ENCODE data around the gene CLNK.
A peak's percentile ranks its signal among the peaks of the same experiment; 100 is the strongest.
"Not testable (repeated sequence)": the region's sequence is repeated elsewhere in the genome, so short reads cannot be mapped to it uniquely, and the experiment has no call there.

The CLNK gene

GRCh38 chr4:10619220-10619619 lies 65.3 kb downstream of the CLNK start:
- no peak overlapping the region for H3K4me3 ChIP-seq (ENCODE audit: low read length)
- peak; percentile 18 for TF ChIP-seq CTCF (conservative IDR thresholded peaks at IDR 0.05; ENCODE audit: low read depth, low read length)
- DNase-seq (ENCODE audit: low read depth): peak; percentile 41

GRCh38 chr4:10614926-10615325 lies 69.6 kb downstream of the CLNK start:
- DNase-seq (ENCODE audit: low read depth); H3K4me3 ChIP-seq (ENCODE audit: low read length): not testable (repeated sequence)

GRCh38 chr4:10613926-10614478 lies 70.6 kb downstream of the CLNK start:
- no peak for TF ChIP-seq CTCF (conservative IDR thresholded peaks at IDR 0.05; ENCODE audit: low read depth, low read length)

GRCh38 chr4:10612476-10612875 lies 72.1 kb downstream of the CLNK start:
- H3K4me3 ChIP-seq (ENCODE audit: low read length): no peak overlapping the region
- DNase-seq (ENCODE audit: low read depth): no peak
- no peak for TF ChIP-seq CTCF (conservative IDR thresholded peaks at IDR 0.05; ENCODE audit: low read depth, low read length)

More at GRCh38 chr4:10613926-10614478, 70.6 kb downstream of the CLNK start:
- H3K4me3 ChIP-seq (ENCODE audit: low read length): no peak overlapping the region
- DNase-seq (ENCODE audit: low read depth): no peak

- TF ChIP-seq CTCF (conservative IDR thresholded peaks at IDR 0.05; ENCODE audit: low read depth, low read length): no peak
- H3K4me3 ChIP-seq (ENCODE audit: low read length): no peak overlapping the region
- peak; percentile 47 for DNase-seq (ENCODE audit: low read depth)
Observed at GRCh38 chr4:10611673-10612072, 72.9 kb downstream of the CLNK start.

- no peak overlapping the region for H3K4me3 ChIP-seq (ENCODE audit: low read length)
- no peak for DNase-seq (ENCODE audit: low read depth)
- no peak for TF ChIP-seq CTCF (conservative IDR thresholded peaks at IDR 0.05; ENCODE audit: low read depth, low read length)
Observed at GRCh38 chr4:10608501-10609219, 75.9 kb downstream of the CLNK start.

- no peak for TF ChIP-seq CTCF (conservative IDR thresholded peaks at IDR 0.05; ENCODE audit: low read depth, low read length)
- H3K4me3 ChIP-seq (ENCODE audit: low read length): no peak overlapping the region
- DNase-seq (ENCODE audit: low read depth): no peak
Observed at GRCh38 chr4:10607206-10607605, 77.4 kb downstream of the CLNK start.
